Osteoblast (primary cell): ENCODE data around the gene FCGBP. TPM values are rescaled to one million over a fixed set of nuclear protein-coding genes. Genes with fewer than 3 reads are reported as not detected.

ENCODE experiments used
- DNase-seq: peaks from one replicate; pipeline ENCODE4 v3.0.0; 2011; ENCODE audit warnings: low spot score, mixed read lengths; ENCODE audit not compliant: insufficient read length; ENCODE audit errors: missing footprints
- H2AFZ ChIP-seq: 2 replicates; pipeline ENCODE4 v1.6.0; 2011; ENCODE audit warnings: mild to moderate bottlenecking, low read length
- H3K27ac ChIP-seq: 2 replicates; pipeline ENCODE4 v1.5.1; 2011; ENCODE audit warnings: mild to moderate bottlenecking, low read depth, low read length, moderate library complexity
- H3K27me3 ChIP-seq: 2 replicates; pipeline ENCODE4 v1.6.0; 2012; ENCODE audit warnings: mild to moderate bottlenecking, control low read depth, inconsistent platforms, low read length, moderate library complexity; ENCODE audit not compliant: insufficient read depth
- H3K36me3 ChIP-seq: 2 replicates; pipeline ENCODE4 v1.5.1; 2011; ENCODE audit warnings: mild to moderate bottlenecking, low read length, control low read depth, moderate library complexity; ENCODE audit not compliant: insufficient read depth
- H3K4me1 ChIP-seq: 2 replicates; pipeline ENCODE4 v1.5.1; 2011; ENCODE audit warnings: mild to moderate bottlenecking, low read length, control low read depth, moderate library complexity; ENCODE audit not compliant: insufficient read depth
- H3K4me2 ChIP-seq: 2 replicates; pipeline ENCODE4 v1.6.0; 2011; ENCODE audit warnings: mild to moderate bottlenecking, low read length; ENCODE audit not compliant: insufficient read depth
- H3K4me3 ChIP-seq: fragments of 200-600 bp; sonication (generic); 3 replicates; pipeline ENCODE4 v1.5.1; 2012; ENCODE audit warnings: mild to moderate bottlenecking, low read length, inconsistent platforms; ENCODE audit not compliant: insufficient read depth
- H3K79me2 ChIP-seq: 2 replicates; pipeline ENCODE4 v1.6.0; 2012; ENCODE audit warnings: mild to moderate bottlenecking, low read length, control low read depth, inconsistent platforms; ENCODE audit not compliant: insufficient read depth
- H3K9me3 ChIP-seq: 2 replicates; pipeline ENCODE4 v1.5.1; 2011; ENCODE audit warnings: low read depth, low read length, control low read depth
- H4K20me1 ChIP-seq: 2 replicates; pipeline ENCODE4 v1.6.0; 2012; ENCODE audit warnings: mild to moderate bottlenecking, low read length, control low read depth; ENCODE audit not compliant: insufficient read depth
- CTCF ChIP-seq: IDR thresholded peaks from 2 replicates; pipeline ENCODE4 v1.5.1; 2011; ENCODE audit warnings: mild to moderate bottlenecking, low read depth, low read length, moderate library complexity; ENCODE audit errors: extremely low read depth
- total RNA-seq: library from RNA; depleted of rRNA; stranded (reverse); fragments of >200 nt; gene quantifications from 2 replicates; pipeline ENCODE4 v1.2.3, GENCODE V29; 2012

Gene FCGBP
- total RNA-seq, 1 donor = under 0.01 TPM

DNA sequence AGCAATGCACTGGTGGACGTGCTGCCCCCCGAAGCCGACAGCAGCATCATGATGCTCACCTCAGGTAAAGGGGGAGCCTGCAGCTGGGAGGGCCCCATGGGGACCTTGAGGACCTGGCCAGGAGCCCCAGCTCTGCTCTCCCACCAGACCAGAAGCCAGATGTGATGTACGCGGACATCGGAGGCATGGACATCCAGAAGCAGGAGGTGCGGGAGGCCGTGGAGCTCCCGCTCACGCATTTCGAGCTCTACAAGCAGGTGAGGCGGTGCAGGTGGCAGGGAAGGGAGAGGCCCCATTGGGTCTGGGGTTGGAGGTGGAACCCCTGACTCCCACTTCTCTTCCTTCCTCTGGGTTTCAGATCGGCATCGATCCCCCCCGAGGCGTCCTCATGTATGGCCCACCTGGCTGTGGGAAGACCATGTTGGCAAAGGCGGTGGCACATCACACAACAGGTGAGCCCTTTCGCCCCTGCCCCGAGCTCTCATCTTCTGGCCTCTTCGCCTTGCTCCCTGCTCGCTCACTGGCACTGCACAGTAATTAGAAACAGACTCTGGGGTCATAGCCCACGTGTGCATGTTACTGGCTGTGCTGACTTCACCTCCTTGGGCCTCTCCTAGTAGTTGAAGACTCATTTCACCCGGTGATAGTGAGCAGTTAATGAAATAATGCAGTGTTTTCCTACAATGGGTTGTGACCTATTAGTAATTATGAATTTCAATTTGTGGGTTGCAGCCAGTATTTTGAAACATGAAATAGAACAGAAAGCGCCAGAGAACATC lies 40.1 kb upstream of the FCGBP start:
- H3K4me1 ChIP-seq = peaks cover 12% of the 10 kb centered on the region
- H3K4me3 ChIP-seq = no peak overlapping the region
- H4K20me1 ChIP-seq = peaks cover 4% of the 10 kb centered on the region
- H3K36me3 ChIP-seq = peaks cover 61% of the 10 kb centered on the region
- H3K9me3 ChIP-seq = no peaks in the 10 kb centered on the region
- no peak for DNase-seq
- no peaks in the 10 kb centered on the region for H3K27me3 ChIP-seq
- no peak overlapping the region for H3K27ac ChIP-seq
- H3K4me2 ChIP-seq = no peak overlapping the region
- H2AFZ ChIP-seq = no peak overlapping the region
- no peak for TF ChIP-seq CTCF
- H3K79me2 ChIP-seq = peaks cover 35% of the 10 kb centered on the region

DNA sequence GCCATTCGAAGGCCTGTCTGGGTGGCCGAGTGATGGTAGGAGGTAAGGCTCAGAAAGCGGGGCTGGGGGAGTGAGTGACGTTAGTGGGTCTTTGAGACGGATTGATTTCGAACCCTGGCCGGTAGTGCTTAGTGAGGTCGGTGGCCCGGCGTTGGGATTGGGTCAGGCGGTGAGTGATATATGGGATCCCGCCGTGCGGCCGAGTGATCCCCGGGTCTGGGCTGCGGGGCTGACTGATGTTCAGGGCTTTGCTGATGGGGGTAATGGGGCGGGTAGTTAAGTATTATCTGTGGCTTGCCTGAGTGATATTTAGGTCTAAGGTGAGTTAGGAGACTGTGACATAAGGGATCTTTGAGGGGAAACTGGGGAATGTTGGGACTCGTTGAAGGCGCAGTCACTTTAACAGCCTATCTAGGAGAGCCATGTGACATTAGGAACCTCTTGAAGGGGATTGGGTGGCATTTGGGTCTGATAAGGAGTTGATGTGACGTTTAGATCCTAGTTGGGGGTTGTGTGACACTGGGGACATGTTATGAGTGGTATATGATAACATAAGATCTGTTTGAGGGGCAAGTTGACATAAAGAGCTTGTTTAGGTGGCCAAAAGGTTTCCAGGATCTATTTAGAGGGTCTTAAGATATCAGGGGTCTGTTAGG lies 37.1 kb upstream of the FCGBP start:
- no peaks in the 10 kb centered on the region for H3K9me3 ChIP-seq
- H3K27me3 ChIP-seq = no peaks in the 10 kb centered on the region
- DNase-seq = peak; percentile 71
- peaks cover 35% of the 10 kb centered on the region for H3K79me2 ChIP-seq
- peaks cover 12% of the 10 kb centered on the region for H3K4me1 ChIP-seq
- peak overlapping the region; percentile 94 for H3K27ac ChIP-seq
- peak overlapping the region; percentile 90 for H3K4me3 ChIP-seq
- peaks cover 4% of the 10 kb centered on the region for H4K20me1 ChIP-seq
- H3K36me3 ChIP-seq = peaks cover 36% of the 10 kb centered on the region
- peak overlapping the region; percentile 94 for H3K4me2 ChIP-seq
- no peak for TF ChIP-seq CTCF
- peak overlapping the region; percentile 89 for H2AFZ ChIP-seq

- peaks cover 35% of the 10 kb centered on the region for H3K79me2 ChIP-seq
- H3K27ac ChIP-seq = peak within 1 kb of the TSS; percentile 94
- H3K4me2 ChIP-seq = peak within 1 kb of the TSS; percentile 94
These were observed 36.4 kb upstream of the FCGBP start, which contains the start of gene PSMC4 for GRCh38 chr19:39970675-39971379. PSMC4 (plus strand) TSS chr19:39971165; CDS start chr19:39971203, 38 bp downstream.

More at GRCh38 chr19:39970675-39971379, 36.4 kb upstream of the FCGBP start, which contains the start of gene PSMC4:
- Histone ChIP-seq H4K20me1 (peaks cover 4% of the 10 kb centered on the region), H3K4me1 (peaks cover 12% of the 10 kb centered on the region), H3K36me3 (peaks cover 36% of the 10 kb centered on the region), H2AFZ (peak within 1 kb of the TSS; percentile 90), H3K4me3 (peak within 1 kb of the TSS; percentile 90), H3K9me3 (no peaks in the 10 kb centered on the region), H3K27me3 (no peaks in the 10 kb centered on the region)
- TF ChIP-seq CTCF = peak; percentile 73
- peak; percentile 98 for DNase-seq
